Neural progenitor cell (in vitro differentiated cells): ENCODE measurements around the gene CHD9NB.

Experiments
- EZH2 ChIP-seq: fragments of 200-600 bp; sonication (generic); IDR thresholded peaks from 2 replicates; pipeline ENCODE4 v1.6.1; 2017; ENCODE audit warnings: antibody characterized with exemption, mild to moderate bottlenecking, moderate library complexity
- EZH2phosphoT487 ChIP-seq: fragments of 200-600 bp; sonication (generic); IDR thresholded peaks from 2 replicates; pipeline ENCODE4 v1.6.1; 2017; ENCODE audit warnings: antibody characterized with exemption
- TF ChIP-seq, protein P1 (sequence below): fragments of 200-600 bp; sonication (generic); IDR thresholded peaks from 2 replicates; pipeline ENCODE4 v1.5.1; 2017; ENCODE audit warnings: antibody characterized with exemption, mild to moderate bottlenecking

GRCh38 chr16:53018834-53019416 is 33.8 kb downstream of the CHD9NB start:
- TF ChIP-seq EZH2phosphoT487, result no peak
- TF ChIP-seq, protein P1, sequence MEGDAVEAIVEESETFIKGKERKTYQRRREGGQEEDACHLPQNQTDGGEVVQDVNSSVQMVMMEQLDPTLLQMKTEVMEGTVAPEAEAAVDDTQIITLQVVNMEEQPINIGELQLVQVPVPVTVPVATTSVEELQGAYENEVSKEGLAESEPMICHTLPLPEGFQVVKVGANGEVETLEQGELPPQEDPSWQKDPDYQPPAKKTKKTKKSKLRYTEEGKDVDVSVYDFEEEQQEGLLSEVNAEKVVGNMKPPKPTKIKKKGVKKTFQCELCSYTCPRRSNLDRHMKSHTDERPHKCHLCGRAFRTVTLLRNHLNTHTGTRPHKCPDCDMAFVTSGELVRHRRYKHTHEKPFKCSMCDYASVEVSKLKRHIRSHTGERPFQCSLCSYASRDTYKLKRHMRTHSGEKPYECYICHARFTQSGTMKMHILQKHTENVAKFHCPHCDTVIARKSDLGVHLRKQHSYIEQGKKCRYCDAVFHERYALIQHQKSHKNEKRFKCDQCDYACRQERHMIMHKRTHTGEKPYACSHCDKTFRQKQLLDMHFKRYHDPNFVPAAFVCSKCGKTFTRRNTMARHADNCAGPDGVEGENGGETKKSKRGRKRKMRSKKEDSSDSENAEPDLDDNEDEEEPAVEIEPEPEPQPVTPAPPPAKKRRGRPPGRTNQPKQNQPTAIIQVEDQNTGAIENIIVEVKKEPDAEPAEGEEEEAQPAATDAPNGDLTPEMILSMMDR, result no peak
- TF ChIP-seq EZH2, result no peak
